Osteocyte (in vitro differentiated cells): ENCODE data around the gene POU6F2. TPM values are rescaled to one million over a fixed set of nuclear protein-coding genes. Genes with fewer than 3 reads are reported as not detected.
A peak's percentile ranks its signal among the peaks of the same experiment; 100 is the strongest.

ENCODE experiments used
- DNase-seq: peaks from one replicate; pipeline ENCODE4 v3.0.0; 2021; ENCODE audit warnings: mixed read lengths; ENCODE audit not compliant: unreplicated experiment; ENCODE audit errors: extremely low spot score
- H3K27ac Mint-ChIP-seq: one replicate; pipeline ENCODE4 v1.8.0; 2021; ENCODE audit warnings: mild to moderate bottlenecking, mixed read lengths; ENCODE audit not compliant: unreplicated experiment
- H3K27me3 Mint-ChIP-seq: one replicate; pipeline ENCODE4 v1.8.0; 2021; ENCODE audit warnings: mixed read lengths; ENCODE audit not compliant: unreplicated experiment
- H3K36me3 Mint-ChIP-seq: one replicate; pipeline ENCODE4 v1.8.0; 2021; ENCODE audit warnings: mixed read lengths; ENCODE audit not compliant: unreplicated experiment
- H3K4me1 Mint-ChIP-seq: one replicate; pipeline ENCODE4 v1.8.0; 2021; ENCODE audit warnings: mixed read lengths; ENCODE audit not compliant: unreplicated experiment
- H3K4me3 Mint-ChIP-seq: one replicate; pipeline ENCODE4 v1.8.0; 2021; ENCODE audit warnings: mild to moderate bottlenecking, moderate library complexity, mixed read lengths; ENCODE audit not compliant: unreplicated experiment
- H3K9me3 Mint-ChIP-seq: one replicate; pipeline ENCODE4 v1.8.0; 2021; ENCODE audit warnings: mixed read lengths; ENCODE audit not compliant: unreplicated experiment
- total RNA-seq: library from RNA; stranded (reverse); gene quantifications from 2 replicates; pipeline ENCODE4 v1.2.1, GENCODE V29; 2021
- TF ChIP-seq, protein P1 (sequence below): fragments of 200-600 bp; sonication (generic); IDR thresholded peaks from 2 replicates; pipeline ENCODE4 v1.5.0; 2021; ENCODE audit warnings: antibody characterized with exemption, mild to moderate bottlenecking, moderate library complexity

The POU6F2 gene
- total RNA-seq, 1 donor from 2014 or later, result 0.78 TPM

- H3K9me3 Mint-ChIP-seq, result no peaks in the 10 kb centered on the region
Measured at GRCh38 chr7:39451901-39452300, 474.2 kb downstream of the POU6F2 start.

GRCh38 chr7:39453743-39454355 is 476.1 kb downstream of the POU6F2 start:
- H3K4me1 Mint-ChIP-seq, result no peaks in the 10 kb centered on the region
- no peak for DNase-seq
- peaks cover 28% of the 10 kb centered on the region for H3K27me3 Mint-ChIP-seq
- no peaks in the 10 kb centered on the region for H3K9me3 Mint-ChIP-seq
- H3K36me3 Mint-ChIP-seq, result no peaks in the 10 kb centered on the region
- TF ChIP-seq, protein P1, sequence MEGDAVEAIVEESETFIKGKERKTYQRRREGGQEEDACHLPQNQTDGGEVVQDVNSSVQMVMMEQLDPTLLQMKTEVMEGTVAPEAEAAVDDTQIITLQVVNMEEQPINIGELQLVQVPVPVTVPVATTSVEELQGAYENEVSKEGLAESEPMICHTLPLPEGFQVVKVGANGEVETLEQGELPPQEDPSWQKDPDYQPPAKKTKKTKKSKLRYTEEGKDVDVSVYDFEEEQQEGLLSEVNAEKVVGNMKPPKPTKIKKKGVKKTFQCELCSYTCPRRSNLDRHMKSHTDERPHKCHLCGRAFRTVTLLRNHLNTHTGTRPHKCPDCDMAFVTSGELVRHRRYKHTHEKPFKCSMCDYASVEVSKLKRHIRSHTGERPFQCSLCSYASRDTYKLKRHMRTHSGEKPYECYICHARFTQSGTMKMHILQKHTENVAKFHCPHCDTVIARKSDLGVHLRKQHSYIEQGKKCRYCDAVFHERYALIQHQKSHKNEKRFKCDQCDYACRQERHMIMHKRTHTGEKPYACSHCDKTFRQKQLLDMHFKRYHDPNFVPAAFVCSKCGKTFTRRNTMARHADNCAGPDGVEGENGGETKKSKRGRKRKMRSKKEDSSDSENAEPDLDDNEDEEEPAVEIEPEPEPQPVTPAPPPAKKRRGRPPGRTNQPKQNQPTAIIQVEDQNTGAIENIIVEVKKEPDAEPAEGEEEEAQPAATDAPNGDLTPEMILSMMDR, result peak; percentile 61
- no peak overlapping the region for H3K27ac Mint-ChIP-seq
- no peak overlapping the region for H3K4me3 Mint-ChIP-seq

More at GRCh38 chr7:39451901-39452300, 474.2 kb downstream of the POU6F2 start:
- Mint-ChIP-seq H3K36me3 (no peaks in the 10 kb centered on the region), H3K27me3 (peaks cover 35% of the 10 kb centered on the region), H3K4me1 (no peaks in the 10 kb centered on the region), H3K4me3 (no peak overlapping the region), H3K27ac (no peak overlapping the region)
- TF ChIP-seq, protein P1, result no peak
- DNase-seq, result no peak

DNA sequence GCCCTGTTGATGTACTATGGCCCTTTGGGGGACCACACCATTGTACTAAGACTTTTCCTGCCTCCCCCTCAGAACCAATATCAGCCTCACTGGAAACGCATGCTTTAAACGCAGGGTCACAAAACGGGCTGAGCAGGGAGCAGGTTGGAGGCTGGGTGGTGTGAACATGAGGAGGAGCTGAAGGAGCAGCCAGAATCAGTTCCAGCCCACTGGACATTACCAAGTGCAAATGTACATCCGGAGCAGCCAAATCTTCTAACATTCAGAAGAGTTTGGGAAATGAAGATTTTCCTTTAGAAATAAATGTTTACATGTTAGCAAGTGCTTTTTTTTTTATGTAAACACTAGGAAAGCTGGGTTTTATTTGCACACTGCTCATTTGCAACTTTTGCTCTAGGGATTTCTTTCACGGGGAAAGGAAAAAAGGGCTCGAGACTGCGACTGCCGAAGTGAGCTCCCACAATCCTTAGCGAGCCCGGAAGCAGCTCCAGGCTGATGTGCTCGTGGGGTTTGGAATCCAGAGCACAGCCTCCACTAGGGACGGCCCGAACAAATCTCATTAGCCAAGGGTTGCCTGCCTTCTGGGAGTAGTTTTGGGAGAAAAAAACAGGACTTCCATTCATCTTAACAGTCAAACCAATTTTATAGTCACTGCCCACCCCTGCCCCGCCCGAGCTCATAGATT is 480.5 kb downstream of the POU6F2 start:
- Mint-ChIP-seq H3K4me3 (no peak overlapping the region), H3K9me3 (no peaks in the 10 kb centered on the region), H3K36me3 (no peaks in the 10 kb centered on the region), H3K27ac (no peak overlapping the region), H3K27me3 (peaks cover 24% of the 10 kb centered on the region), H3K4me1 (no peaks in the 10 kb centered on the region)
- TF ChIP-seq, protein P1, result no peak
- DNase-seq, result no peak

DNA sequence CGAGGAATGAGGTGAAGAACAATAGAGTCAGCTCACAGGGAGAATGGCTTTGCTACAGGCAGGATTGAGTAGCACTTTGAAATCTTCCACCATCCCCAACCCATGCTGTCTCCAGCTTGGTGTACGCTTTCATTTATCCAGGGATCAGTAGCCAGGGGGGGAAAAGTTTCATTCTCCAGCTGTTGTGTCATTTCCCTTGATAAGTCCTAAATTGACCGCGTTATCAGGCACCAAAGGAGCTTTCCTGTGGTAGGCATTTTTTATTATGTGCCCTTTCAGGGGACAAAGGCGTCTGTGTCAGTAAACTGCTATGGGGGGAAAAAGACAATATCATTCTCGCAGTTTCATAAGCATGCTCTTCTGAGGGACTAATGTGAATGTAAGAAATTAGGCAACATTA is 481.9 kb downstream of the POU6F2 start:
- Mint-ChIP-seq H3K27ac (no peak overlapping the region), H3K9me3 (no peaks in the 10 kb centered on the region), H3K36me3 (no peaks in the 10 kb centered on the region), H3K4me3 (no peak overlapping the region), H3K27me3 (peaks cover 24% of the 10 kb centered on the region), H3K4me1 (no peaks in the 10 kb centered on the region)
- TF ChIP-seq, protein P1, result no peak
- DNase-seq, result no peak

DNA sequence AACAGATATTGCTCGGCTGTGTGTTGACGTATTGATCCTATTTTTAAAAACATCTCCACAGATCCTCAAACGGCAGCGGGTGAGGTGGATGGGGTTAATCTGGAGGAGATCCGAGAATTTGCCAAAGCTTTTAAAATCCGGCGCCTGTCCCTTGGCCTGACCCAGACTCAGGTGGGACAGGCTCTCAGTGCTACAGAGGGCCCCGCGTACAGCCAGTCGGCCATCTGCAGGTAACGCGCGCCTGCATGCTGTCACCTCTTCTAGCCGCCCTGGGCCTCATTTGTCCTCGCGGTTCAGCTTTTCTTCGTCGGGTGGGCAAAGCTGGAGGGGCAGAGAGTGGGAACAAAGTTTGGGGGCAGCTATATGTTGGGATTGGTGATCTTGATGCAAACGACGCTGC is 482.8 kb downstream of the POU6F2 start:
- H3K36me3 Mint-ChIP-seq, result no peaks in the 10 kb centered on the region
- peaks cover 2% of the 10 kb centered on the region for H3K4me1 Mint-ChIP-seq
- TF ChIP-seq, protein P1, result no peak
- no peak overlapping the region for H3K27ac Mint-ChIP-seq
- no peaks in the 10 kb centered on the region for H3K9me3 Mint-ChIP-seq
- no peak for DNase-seq
- no peak overlapping the region for H3K4me3 Mint-ChIP-seq
- peaks cover 20% of the 10 kb centered on the region for H3K27me3 Mint-ChIP-seq
